K562 (cell line): Measurements from ENCODE around the gene ANKRD24. TPM values are rescaled to one million over a fixed set of nuclear protein-coding genes. Genes with fewer than 3 reads are reported as not detected.

Source experiments
- ATAC-seq: fragments of 200-7000 bp; cut with Tn5 transposase; 3 replicates; pipeline ENCODE4 v1.9.1; 2020; ENCODE audit warnings: moderate library complexity
- BruUV-seq: library from RNA; stranded (reverse); fragments of 400-500 nt; replicated peaks from 2 replicates; lab custom pipeline; 2021; lab: Mats Ljungman, UMichigan
- CTCF ChIA-PET: fragments of 300-600 bp; formaldehyde crosslinking; extraction: SDS; loops from one replicate; lab custom pipeline; 2021; ENCODE audit warnings: low intra/inter-chr PET ratio; lab: Yijun Ruan, JAX
- POLR2A ChIA-PET: fragments of 300-600, 350-650 bp; sonication (Branson Sonifier 250); formaldehyde crosslinking; extraction: SDS; loops from one replicate; lab custom pipeline; 2021; ENCODE audit warnings: antibody characterized with exemption, inconsistent platforms; lab: Yijun Ruan, JAX
- DNase-seq, 4 experiments: peaks; one replicate each; pipeline versions ENCODE4 v3.0.0 to v3.0.0-alpha.2; 2011 to 2018; ENCODE audit warnings: low spot score in 3 of 4, mixed read lengths in 3 of 4; ENCODE audit errors: extremely low read depth in 1 of 4
- FAIRE-seq: peaks from 2 replicates; lab custom pipeline; 2011; peaks lifted over from hg19 to GRCh38; lab: Jason Lieb, UNC
- H2AFZ ChIP-seq: 2 replicates; pipeline ENCODE4 v1.6.0; 2011; ENCODE audit warnings: low read depth, low read length, control low read depth, inconsistent platforms
- H3K27ac ChIP-seq: fragments of 200-600 bp; 3 replicates; pipeline ENCODE4 v1.8.0; 2011; ENCODE audit warnings: low read depth, mild to moderate bottlenecking, control low read depth, inconsistent platforms, low read length, moderate library complexity, mixed read lengths; ENCODE audit errors: extremely low read depth
- H3K27me3 ChIP-seq, 2 experiments: fragments of 300-600 bp in 1 of 2; 2 replicates in 1 of 2; 3 replicates in 1 of 2; pipeline versions ENCODE4 v1.6.0 to v1.8.0; 2011; ENCODE audit warnings: inconsistent platforms in 2 of 2, low read length in 2 of 2, mild to moderate bottlenecking in 1 of 2, mixed read lengths in 1 of 2, moderate library complexity in 1 of 2; ENCODE audit not compliant: control insufficient read depth in 2 of 2, insufficient read depth in 2 of 2
- H3K36me3 ChIP-seq: fragments of 300-600 bp; 3 replicates; pipeline ENCODE4 v1.8.0; 2011; ENCODE audit warnings: mild to moderate bottlenecking, low read length, inconsistent platforms; ENCODE audit not compliant: control insufficient read depth, insufficient read depth
- H3K4me1 ChIP-seq, 2 experiments: fragments of 200-600 bp in 1 of 2; replicated peaks in 1 of 2; 2 replicates in 1 of 2; 3 replicates in 1 of 2; pipeline versions ENCODE4 v1.5.1 to v1.8.0; 2011; ENCODE audit warnings: inconsistent platforms in 2 of 2, low read length in 2 of 2, mild to moderate bottlenecking in 1 of 2, mixed read lengths in 1 of 2, moderate library complexity in 1 of 2; ENCODE audit not compliant: control insufficient read depth in 2 of 2, insufficient read depth in 2 of 2
- H3K4me2 ChIP-seq: 2 replicates; pipeline ENCODE4 v1.6.1; 2011; ENCODE audit warnings: low read length, control low read depth, inconsistent platforms, mixed read lengths; ENCODE audit not compliant: insufficient read depth
- H3K4me3 ChIP-seq: fragments of 200-600 bp; sonication (generic), shearing (Covaris generic); 2 replicates; pipeline ENCODE4 v1.5.1; 2016; ENCODE audit warnings: control low read depth, inconsistent platforms
- H3K79me2 ChIP-seq: fragments of 200-600 bp; 3 replicates; pipeline ENCODE4 v1.8.0; 2011; ENCODE audit warnings: low read length, inconsistent platforms; ENCODE audit not compliant: control insufficient read depth, insufficient read depth
- H3K9ac ChIP-seq, 2 experiments: 2 replicates each; pipeline versions ENCODE4 v1.6.0 to v1.6.1; 2011; ENCODE audit warnings: low read depth in 2 of 2, low read length in 2 of 2, control low read depth in 1 of 2, inconsistent platforms in 1 of 2, mild to moderate bottlenecking in 1 of 2, mixed read lengths in 1 of 2; ENCODE audit not compliant: insufficient read depth in 1 of 2
- H3K9me1 ChIP-seq: one replicate; pipeline ENCODE4 v1.6.0; 2011; ENCODE audit warnings: inconsistent platforms, mild to moderate bottlenecking, low read length, moderate library complexity; ENCODE audit not compliant: control insufficient read depth, insufficient read depth
- H3K9me3 ChIP-seq: replicated peaks from 2 replicates; pipeline ENCODE4 v1.5.1; 2011; ENCODE audit warnings: low read depth, low read length, inconsistent platforms; ENCODE audit not compliant: control insufficient read depth, insufficient read depth
- H4K20me1 ChIP-seq: replicated peaks from 2 replicates; pipeline ENCODE4 v1.6.1; 2011; ENCODE audit warnings: low read length, inconsistent platforms, mixed read lengths; ENCODE audit not compliant: control insufficient read depth, insufficient read depth
- ESRRA ChIP-seq: fragments of 450-650 bp; IDR thresholded peaks from 2 replicates; pipeline ENCODE4 v1.6.1; 2014; ENCODE audit warnings: low read depth, mild to moderate bottlenecking, moderate library complexity, borderline replicate concordance
- ETV6 ChIP-seq, 3 experiments: fragments of 150-350 bp in 1 of 3; sonication (generic) in 1 of 3; formaldehyde crosslinking in 1 of 3; IDR thresholded peaks; 2 replicates each; pipeline versions ENCODE4 v1.6.1 to v1.8.0; 2014 to 2022; ENCODE audit warnings: borderline replicate concordance in 2 of 3, low read depth in 2 of 3, antibody characterized with exemption in 1 of 3, low read length in 1 of 3, mild to moderate bottlenecking in 1 of 3, missing genetic modification reagents in 1 of 3
- FOXA1 ChIP-seq: fragments of 450-650 bp; IDR thresholded peaks from 2 replicates; pipeline ENCODE4 v1.6.1; 2016; ENCODE audit warnings: mild to moderate bottlenecking, borderline replicate concordance
- GTF2B ChIP-seq: IDR thresholded peaks from 2 replicates; pipeline ENCODE4 v1.6.1; 2011; ENCODE audit not compliant: insufficient read length; ENCODE audit errors: extremely low read depth
- HDAC3 ChIP-seq: fragments of 450-650 bp; IDR thresholded peaks from 2 replicates; pipeline ENCODE4 v1.6.1; 2018; ENCODE audit warnings: borderline replicate concordance, mild to moderate bottlenecking, moderate library complexity; ENCODE audit not compliant: partially characterized antibody
- ILF3 ChIP-seq: fragments of 450-650 bp; IDR thresholded peaks from 2 replicates; pipeline ENCODE4 v1.6.1; 2018; ENCODE audit warnings: antibody characterized with exemption, mild to moderate bottlenecking, moderate library complexity, borderline replicate concordance
- KDM5B ChIP-seq: fragments of 200-600 bp; sonication (generic); IDR thresholded peaks from 2 replicates; pipeline ENCODE4 v1.6.1; 2012; ENCODE audit warnings: low read depth, mild to moderate bottlenecking, moderate library complexity, low read length, control low read depth, inconsistent platforms; ENCODE audit not compliant: insufficient replicate concordance
- MAX ChIP-seq: sonication (generic); formaldehyde crosslinking; IDR thresholded peaks from 2 replicates; pipeline ENCODE4 v1.9.0; 2022; ENCODE audit warnings: mild to moderate bottlenecking, missing genetic modification reagents
- NFIX ChIP-seq: fragments of 250-450 bp; sonication (Bioruptor Pico); IDR thresholded peaks from 2 replicates; pipeline ENCODE4 v1.4.0; 2020; ENCODE audit warnings: low read depth, mild to moderate bottlenecking, moderate library complexity
- SMARCA4 ChIP-seq: fragments of 450-650 bp; IDR thresholded peaks from 2 replicates; pipeline ENCODE4 v1.6.1; 2016
- WGBS: fragments of 100-300 bp; shearing (Covaris generic); methylation state at CpG from one replicate; pipeline ENCODE4 v1.1.6; 2016; ENCODE audit warnings: low coverage, mixed read lengths; ENCODE audit not compliant: insufficient coverage; ENCODE audit errors: missing lambda C conversion rate; 5-methylcytosine and 5-hydroxymethylcytosine counted together
- in situ Hi-C: fragments of 300-500 bp; cut with MboI; formaldehyde crosslinking; loops from 4 replicates; pipeline ENCODE4 v1.15.0; 2018; ENCODE audit warnings: inconsistent platforms, mixed read lengths
- intact Hi-C: fragments of 100-400 bp; cut with micrococcal nuclease; formaldehyde crosslinking; loops from 2 replicates; pipeline ENCODE4 v1.14.2; 2022
- polyA plus RNA-seq, 8 experiments: library from polyadenylated mRNA; depleted of rRNA in 4 of 8; stranded (reverse) in 5 of 8; unstranded in 3 of 8; fragments of >200 nt; fragmentation: Nextera tagmentation in 2 of 8; fragmentation: Illumina TruSeq in 1 of 8; extraction: Ambion mirVana in 2 of 8; extraction: Trizol in 1 of 8; gene quantifications; 2 replicates each; pipeline versions ENCODE4 v1.2.1 to v1.2.3, GENCODE V29; 2011 to 2014; ENCODE audit warnings: inconsistent platforms in 1 of 8, missing spikeins in 1 of 8
- total RNA-seq, 7 experiments: library from RNA; depleted of rRNA in 6 of 7; stranded (reverse); fragments of >200 nt in 6 of 7; fragmentation: Illumina TruSeq in 2 of 7; extraction: Trizol in 2 of 7; gene quantifications; 2 replicates each; pipeline versions ENCODE4 v1.2.1 to v1.2.3, GENCODE V29; 2011 to 2021; ENCODE audit warnings: low replicate concordance in 1 of 7
- TF ChIP-seq, protein P1 (sequence below): fragments of 150-350 bp; conservative IDR thresholded peaks from 2 replicates; pipeline ENCODE4 v1.6.1; 2014; ENCODE audit warnings: low read length

The ANKRD24 gene
- total and polyA plus RNA-seq, 9 of the 15 experiments (the other 6 are each of a cell fraction or from before 2014, with no cell fraction given): 0.07 to 0.12 (median 0.09) TPM; not detected in 5

DNA sequence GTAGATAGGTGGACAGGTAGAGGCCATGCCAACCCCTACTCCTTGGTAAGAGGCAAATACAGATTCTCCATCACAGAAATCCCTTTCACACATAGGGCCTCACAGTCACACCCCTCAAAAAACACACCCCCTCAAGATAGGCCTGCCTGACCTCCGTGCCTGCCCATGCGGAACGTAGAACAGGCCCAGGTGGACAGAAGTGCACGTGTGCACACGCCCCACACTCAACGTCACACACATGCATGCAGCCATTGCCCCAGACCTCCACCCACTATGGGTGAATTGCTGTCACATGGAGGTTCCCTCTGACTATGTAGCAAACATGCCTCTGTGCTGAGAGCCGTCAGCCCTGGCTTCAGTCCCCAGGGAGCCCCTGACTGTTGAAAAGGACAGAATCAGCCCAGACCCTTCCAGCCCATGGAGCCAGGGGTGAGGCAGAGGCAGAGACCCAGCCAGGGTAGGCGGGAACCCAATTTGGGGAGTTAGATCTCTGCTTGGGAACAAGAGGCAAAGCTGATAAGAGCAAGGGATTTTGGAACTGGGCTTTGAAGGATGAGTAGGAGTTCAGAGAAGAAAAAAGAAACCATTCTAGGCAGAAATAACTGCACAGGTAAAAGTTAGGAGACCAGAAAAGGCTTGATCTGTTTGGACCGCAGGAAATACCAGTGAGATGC is 3.1 kb downstream of the ANKRD24 start (continued):
- TF ChIP-seq MAX (CRISPR knock-in tag) (peak; percentile 49; the same call in 1 of the 2 replicates), ETV6 (IDR thresholded peaks at IDR 0.05; ENCODE audit: borderline replicate concordance in 1 of 2, low read depth in 2 of 2, low read length in 1 of 2) (no peak), ETV6 (CRISPR knock-in tag; IDR thresholded peaks at IDR 0.05; ENCODE audit: borderline replicate concordance) (no peak)

DNA sequence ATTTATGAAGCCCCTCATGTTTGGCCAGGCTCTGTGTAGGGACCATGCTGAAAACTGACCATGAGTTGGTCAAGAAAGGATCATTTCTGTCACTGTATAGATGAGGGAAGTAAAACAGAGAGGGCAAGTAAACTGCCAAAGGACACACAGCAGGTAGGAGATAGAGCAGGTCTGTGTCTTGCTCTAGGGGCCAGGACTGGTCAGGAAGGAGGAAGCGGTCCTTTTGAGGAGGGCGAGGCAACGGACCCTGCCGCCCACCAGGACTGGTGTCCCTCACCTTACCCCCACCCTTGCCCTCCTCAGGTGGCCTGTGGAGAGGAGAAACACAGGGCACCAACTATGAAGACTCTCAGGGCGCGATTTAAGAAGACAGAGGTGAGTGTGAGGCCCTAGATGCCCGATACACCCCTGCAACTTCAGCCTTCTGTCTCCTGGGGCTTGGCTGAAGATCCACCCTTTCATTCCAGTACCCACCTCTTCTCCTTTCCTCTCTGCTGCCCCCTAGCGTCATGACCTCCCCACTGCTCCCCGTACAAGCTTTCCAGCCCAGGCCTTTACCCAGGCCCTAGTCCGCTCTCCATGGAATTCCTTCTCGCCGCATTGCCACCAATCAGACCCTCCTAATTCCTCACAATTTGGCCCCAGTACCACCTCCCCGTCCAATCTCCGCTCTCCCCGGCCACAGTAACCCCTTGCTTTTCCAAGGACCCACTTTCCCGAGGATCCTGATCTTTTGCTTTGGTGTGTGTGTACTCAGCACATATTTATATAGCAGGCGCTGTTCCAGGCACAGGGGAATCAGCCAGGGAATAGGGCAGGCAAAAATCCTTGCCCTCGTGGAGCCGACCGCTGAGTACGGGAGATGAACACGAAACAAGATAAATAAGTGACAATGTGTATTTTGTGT is 3.9 kb downstream of the ANKRD24 start:
- CTCF ChIA-PET: interaction anchor here (0.8 kb wide), 1 partner anchor 200 kb away, joined by 4 read pairs; no protein-coding TSS in a partner anchor
- FAIRE-seq: peak; percentile 90
- peak; percentile 86 to 90 (median 87) for DNase-seq
- BruUV-seq: no TSS peak
- Histone ChIP-seq H3K4me2 (peak overlapping the region; percentile 40; the same call in 1 of the 2 replicates), H2AFZ (peak overlapping the region; percentile 75), H3K4me1 (peaks cover 6 to 27% of the 10 kb centered on the region in 2 experiments), H3K27ac (no peak overlapping the region), H4K20me1 (no peaks in the 10 kb centered on the region), H3K27me3 (no peaks in the 10 kb centered on the region; a peak in 1 of 5 replicates), H3K9me3 (no peaks in the 10 kb centered on the region), H3K9ac (peak overlapping the region in 1 of 2 experiments; percentile 34; a peak in 1 of 4 replicates), H3K4me3 (no peak overlapping the region), H3K79me2 (peaks cover 8% of the 10 kb centered on the region), H3K9me1 (no peaks in the 10 kb centered on the region), H3K36me3 (no peaks in the 10 kb centered on the region)
- ATAC-seq: peak; percentile 87
- POLR2A ChIA-PET: interaction anchor here (0.5 to 0.7 kb wide), 3 partner anchors 202 to 1003 kb away, joined by 3 to 4 read pairs (median 3); partner anchors contain the start of gene DAPK3
- intact Hi-C loops (loop anchor here (1.0 to 10.0 kb wide), 3 partner anchors 46 to 199 kb away; partner anchors contain the start of genes EEF2 and ZBTB7A), in situ Hi-C loops (no loop called here)
- WGBS: 19% methylated on average over 22 of the region's 22 CpGs
- TF ChIP-seq NFIX: no peak
- 0 out of 2 replicates have a peak, but pooled peaks have one; percentile 6 for TF ChIP-seq ESRRA
- no peak for TF ChIP-seq KDM5B
- no peak for TF ChIP-seq HDAC3
- TF ChIP-seq SMARCA4: peak; percentile 31; the same call in 1 of the 2 replicates
- TF ChIP-seq FOXA1: no peak
- no peak for TF ChIP-seq ILF3
- TF ChIP-seq, protein P1, sequence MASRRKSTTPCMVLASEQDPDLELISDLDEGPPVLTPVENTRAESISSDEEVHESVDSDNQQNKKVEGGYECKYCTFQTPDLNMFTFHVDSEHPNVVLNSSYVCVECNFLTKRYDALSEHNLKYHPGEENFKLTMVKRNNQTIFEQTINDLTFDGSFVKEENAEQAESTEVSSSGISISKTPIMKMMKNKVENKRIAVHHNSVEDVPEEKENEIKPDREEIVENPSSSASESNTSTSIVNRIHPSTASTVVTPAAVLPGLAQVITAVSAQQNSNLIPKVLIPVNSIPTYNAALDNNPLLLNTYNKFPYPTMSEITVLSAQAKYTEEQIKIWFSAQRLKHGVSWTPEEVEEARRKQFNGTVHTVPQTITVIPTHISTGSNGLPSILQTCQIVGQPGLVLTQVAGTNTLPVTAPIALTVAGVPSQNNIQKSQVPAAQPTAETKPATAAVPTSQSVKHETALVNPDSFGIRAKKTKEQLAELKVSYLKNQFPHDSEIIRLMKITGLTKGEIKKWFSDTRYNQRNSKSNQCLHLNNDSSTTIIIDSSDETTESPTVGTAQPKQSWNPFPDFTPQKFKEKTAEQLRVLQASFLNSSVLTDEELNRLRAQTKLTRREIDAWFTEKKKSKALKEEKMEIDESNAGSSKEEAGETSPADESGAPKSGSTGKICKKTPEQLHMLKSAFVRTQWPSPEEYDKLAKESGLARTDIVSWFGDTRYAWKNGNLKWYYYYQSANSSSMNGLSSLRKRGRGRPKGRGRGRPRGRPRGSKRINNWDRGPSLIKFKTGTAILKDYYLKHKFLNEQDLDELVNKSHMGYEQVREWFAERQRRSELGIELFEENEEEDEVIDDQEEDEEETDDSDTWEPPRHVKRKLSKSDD: no peak
- no peak for TF ChIP-seq GTF2B
